Ovary (tissue), 3 donors: ENCODE results near the gene ATP5PB.

Experiments
- CTCF ChIP-seq, 3 donors: fragments of 450-650 bp in 2 of 3; fragments of 200-600 bp in 1 of 3; IDR thresholded peaks; one replicate each; pipeline versions ENCODE4 v1.5.1 to v1.8.0; 2016 to 2022; ENCODE audit warnings: antibody characterized with exemption in 3 of 3, mild to moderate bottlenecking in 1 of 3
- EP300 ChIP-seq: sonication (generic); formaldehyde crosslinking; IDR thresholded peaks from one replicate; pipeline ENCODE4 v1.6.1; 2017; ENCODE audit warnings: antibody characterized with exemption
- POLR2A ChIP-seq: fragments of 450-650 bp; IDR thresholded peaks from one replicate; pipeline ENCODE4 v1.6.1; 2017; ENCODE audit warnings: antibody characterized with exemption, mild to moderate bottlenecking, moderate library complexity
- donor health status: DM: no; HTN: no; CAD: no.

GRCh38 chr1:111476761-111477309, 27.6 kb downstream of the ATP5PB start:
- no peak for TF ChIP-seq CTCF (IDR thresholded peaks at IDR 0.05)
- TF ChIP-seq POLR2A = no peak
- no peak for TF ChIP-seq EP300
